GM18520 (cell line): Measurements from ENCODE around the gene VPS39.

ENCODE experiments used
- ATAC-seq: cut with Tn5 transposase; IDR thresholded peaks from one replicate; pipeline ENCODE4 v1.9.1; 2021; ENCODE audit not compliant: unreplicated experiment

VPS39 gene

DNA sequence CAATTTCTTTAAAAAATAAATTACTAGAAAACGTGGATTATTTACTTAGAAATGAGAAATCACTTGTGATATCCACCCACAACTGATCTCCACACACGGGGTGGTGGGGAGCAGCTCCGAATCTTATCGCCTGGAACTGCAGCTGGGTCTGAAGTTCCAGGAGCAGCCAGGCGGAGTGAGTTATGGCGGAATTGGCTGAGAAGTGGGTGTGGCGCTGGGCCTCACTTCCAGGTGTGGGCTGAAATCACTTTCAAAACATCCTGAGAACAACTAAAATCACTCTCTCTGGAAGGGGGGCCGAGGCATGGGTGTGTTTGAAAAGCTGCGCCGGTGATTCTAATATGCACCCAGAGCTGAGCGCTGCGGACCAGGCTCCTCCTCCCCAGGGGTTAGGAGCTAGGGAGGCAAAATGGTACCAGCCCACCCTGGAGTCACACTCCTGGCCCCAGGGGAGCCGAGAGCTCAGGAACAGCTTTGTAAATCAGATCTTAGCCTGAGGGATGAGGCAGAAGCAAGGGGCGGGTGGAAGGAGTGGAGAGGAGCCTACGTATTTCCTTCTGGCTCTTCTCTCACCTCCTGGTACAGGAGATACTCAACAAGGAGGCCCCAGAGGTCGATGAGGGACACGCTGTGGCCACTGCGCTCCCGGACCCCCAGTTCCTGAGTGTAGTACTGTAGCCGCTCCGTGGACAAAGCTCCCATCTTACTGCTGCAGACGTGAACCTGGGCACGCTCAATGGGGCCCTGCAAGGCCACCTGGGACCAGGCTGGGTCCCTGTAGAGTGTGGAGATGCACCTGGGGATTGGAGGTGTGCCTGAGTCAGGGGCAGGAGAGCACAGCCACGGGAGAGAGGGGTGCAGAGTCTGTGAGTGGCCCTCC is 61.3 kb downstream of the VPS39 start:
- no peak for ATAC-seq

GRCh38 chr15:42145546-42146455 is 62.3 kb downstream of the VPS39 start:
- no peak for ATAC-seq

GRCh38 chr15:42144841-42145375 is 63.2 kb downstream of the VPS39 start:
- ATAC-seq: no peak

DNA sequence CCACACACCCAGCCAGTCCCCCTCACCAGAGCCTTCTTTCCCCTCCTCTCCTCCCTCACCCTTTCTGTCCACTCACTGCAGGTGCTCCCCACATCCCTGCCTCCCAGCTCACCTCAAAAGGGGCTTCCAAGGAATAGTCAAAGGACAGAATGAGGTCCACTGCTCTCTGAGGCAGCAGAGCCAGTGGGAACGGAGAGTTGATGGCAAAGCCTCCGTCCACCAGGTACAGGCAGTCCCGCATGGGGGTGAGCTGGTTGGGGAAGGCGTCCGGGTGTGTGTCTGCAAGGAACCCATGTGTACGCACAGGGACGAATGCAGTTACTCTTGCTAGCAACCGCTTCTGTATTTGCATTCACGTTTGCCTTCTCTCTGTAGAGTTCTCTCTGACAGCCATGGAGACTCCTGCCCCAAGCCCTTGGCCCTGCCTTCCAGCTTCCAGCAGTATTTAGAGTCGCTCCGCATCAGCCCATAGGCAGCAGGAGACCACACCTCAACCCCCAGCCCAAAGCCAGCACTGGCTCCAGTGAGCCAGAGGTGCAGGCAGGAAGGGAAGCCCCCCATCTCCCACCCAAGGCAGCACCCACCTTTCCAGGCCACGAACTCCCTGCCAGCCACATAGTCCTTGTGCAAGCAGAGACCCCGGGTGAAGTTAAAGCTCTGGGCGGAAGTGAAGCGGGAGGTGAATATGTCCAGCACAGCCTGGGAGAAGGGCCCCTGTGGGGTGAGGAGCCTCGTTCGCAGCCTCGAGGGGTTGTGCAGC is 64.1 kb downstream of the VPS39 start:
- no peak for ATAC-seq

DNA sequence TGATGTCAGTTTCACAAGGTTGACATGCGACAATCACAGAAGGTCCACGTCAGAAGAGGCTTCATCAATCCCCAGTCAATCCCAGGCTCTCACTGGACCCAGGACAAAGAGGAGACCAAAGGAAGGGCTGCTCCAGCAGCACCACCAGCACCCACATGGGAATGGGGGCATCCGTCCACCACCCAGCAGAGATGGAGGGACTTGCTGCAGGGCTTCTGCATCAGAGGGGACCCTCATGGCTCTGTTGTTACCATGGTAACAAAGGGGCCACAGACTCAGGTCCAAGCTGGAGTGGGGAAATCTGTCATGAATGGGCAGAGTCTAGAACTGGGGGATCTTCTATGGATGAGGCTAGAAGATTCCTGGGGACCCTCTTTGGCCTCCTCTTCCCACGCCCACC is 64.7 kb downstream of the VPS39 start:
- ATAC-seq: no peak

- no peak for ATAC-seq
Observed at GRCh38 chr15:42141795-42142667, 66.1 kb downstream of the VPS39 start.

DNA sequence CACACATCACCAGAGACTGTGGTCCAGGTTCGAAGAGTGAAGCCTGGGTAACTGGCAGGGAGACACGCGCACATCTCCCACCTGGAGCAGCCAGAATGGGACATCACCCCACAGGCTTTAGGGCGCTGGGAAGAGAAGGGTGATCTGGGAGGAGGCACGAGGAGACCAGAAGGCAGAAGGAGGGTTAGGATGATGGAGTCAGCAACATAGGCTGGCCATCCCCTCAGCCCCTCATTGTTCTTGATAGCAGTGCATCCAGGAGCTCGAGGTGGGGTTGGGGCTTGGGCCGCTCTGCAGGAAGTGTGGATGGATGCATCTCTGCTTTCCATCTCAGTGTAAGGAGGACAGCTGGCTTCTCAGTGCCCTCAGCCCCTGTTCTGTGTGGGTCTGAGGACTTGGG is 66.9 kb downstream of the VPS39 start:
- ATAC-seq: no peak

- ATAC-seq: no peak
Observed at GRCh38 chr15:42140383-42141070, 67.6 kb downstream of the VPS39 start.

DNA sequence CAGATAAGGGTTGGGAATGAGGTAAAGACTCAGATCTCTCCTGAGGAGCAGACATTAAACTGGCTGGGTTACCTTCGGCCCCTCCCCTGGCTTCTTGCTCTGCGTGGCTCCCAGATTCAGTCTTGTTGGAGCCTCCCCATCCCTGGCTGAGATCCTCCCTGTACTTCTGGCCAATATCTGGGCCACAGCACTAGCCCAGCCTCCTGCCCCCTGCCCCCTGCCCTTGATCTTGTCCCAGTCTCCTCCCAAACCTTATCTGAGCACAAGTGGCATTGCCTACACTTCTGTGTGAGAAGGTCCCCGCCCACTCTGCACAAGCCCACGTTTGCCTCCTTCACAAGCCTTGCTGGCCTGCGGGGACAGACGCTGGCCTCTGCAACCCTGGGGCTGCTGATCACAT is 68.5 kb downstream of the VPS39 start:
- no peak for ATAC-seq

GRCh38 chr15:42138968-42139386 is 69.1 kb downstream of the VPS39 start:
- no peak for ATAC-seq

DNA sequence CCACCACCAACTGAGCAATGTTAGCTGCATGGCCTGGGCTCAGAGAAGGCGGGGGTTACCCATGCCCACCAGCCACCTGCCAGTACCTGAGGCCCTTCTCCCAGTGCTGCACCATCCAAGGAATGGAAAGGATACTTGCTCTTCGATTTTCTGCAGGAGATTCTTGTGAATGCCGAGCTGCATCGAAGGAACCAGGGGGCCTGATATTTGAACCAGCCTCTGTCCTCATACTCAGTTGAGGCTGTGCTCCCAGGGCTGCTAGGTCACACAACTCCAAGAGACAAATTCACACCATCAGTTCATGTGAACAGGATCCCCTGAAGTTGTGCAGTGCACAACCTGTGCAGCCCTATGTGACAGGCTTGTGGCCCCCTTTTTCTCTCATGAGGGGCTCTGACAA is 69.7 kb downstream of the VPS39 start:
- ATAC-seq: no peak

DNA sequence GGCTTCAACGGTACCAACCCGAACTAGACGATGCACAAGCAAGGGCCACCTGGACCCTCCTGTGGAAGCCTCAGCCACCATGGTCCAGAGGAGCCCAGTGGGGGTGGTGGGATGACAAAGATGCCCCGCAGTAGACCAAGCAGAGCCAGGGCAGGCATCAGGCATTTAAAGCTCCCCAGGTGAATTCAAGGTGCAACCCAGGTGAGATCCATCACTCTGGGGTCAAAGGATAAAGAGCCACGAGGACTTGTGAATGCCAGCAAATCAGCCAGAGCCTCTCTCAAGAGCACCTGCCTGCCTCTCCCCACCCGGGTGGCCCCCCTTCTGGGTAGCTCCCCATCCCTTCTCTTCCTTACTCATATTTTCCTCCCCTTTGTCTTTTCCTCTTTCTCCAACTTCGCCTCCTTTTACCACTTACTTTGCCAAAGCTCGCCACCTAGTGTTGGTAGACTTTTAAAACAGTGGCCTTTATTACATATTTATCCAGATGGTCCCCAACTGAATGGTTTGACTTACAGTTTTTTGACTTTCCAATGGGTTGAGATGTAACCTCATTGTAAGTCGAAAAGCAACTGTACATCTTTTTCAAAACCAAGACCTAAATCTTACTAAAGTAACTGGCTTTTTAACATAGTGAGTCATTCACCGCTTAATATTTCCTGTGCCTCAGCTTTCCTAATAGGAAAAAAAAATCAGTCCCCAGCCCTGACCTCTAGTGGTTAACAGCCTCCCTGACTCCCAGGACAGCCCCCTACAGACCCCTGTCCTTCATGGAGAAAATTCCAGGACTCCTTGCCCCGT is 70.4 kb downstream of the VPS39 start:
- ATAC-seq: no peak

DNA sequence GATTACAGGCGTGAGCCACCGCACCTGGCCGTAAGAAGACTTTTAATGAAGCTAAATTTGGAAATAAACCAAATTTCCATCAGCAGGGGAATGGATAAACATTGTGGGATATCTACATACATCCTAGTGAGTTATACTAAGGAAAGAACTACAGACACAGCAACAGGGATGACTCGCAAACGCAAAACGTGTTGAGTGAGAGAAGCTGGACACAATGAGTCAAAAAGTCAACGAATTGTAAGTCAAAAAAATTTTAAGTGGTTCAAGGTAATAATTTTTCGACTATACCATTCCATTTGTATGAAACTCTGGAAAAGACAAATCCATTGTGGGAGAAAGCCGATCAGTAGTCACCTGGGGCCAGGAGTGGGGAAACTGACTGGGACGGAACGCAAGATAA is 71.6 kb downstream of the VPS39 start:
- ATAC-seq: no peak

DNA sequence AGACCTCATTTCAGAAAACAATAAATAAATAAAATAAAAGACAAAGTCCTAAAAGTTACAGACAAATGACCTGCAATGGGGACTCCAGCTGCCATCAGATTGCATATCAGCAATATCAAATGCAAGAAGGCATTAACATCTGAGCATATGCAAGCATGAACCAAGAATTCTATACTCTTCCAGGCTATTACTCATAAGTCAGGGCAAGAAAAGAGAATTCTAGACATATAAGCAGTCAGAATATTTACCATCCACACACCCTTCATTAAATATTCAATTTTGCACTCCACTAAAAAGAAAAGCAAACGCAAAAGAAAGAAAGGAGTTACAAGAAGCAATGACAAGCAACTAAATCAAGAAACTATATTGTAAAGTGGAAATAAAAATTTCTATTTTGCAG is 72.8 kb downstream of the VPS39 start:
- ATAC-seq: no peak

- ATAC-seq: no peak
Observed at GRCh38 chr15:42134617-42135245, 73.4 kb downstream of the VPS39 start.

DNA sequence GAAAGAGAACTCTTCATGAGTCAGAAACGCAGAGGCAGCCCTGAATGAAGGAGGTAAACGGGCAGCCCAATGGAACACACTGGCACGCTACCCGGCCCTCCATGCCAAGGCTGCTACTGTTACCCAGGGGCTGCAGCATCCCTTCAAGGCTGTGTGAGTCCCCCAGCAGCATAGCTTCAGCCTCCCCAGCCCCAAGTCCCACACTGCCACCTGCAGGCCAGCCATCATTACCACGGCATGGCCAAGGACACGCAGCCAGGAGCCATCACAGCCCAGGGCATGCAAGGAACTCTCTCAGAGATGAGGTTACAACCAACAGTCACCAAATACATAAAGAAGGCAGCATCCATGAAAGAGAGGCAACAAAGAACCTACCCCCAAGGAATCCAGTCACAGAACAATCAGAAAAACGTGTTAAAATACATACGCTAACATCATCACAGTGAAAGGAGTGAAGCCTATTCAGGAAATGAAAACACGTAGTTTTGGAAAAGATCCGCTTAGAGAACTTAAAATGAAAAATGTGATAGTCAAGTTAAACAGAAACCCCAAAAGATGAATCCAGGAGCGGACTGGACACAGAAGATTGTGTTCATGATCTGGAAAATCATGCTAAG is 74.1 kb downstream of the VPS39 start:
- ATAC-seq: no peak

DNA sequence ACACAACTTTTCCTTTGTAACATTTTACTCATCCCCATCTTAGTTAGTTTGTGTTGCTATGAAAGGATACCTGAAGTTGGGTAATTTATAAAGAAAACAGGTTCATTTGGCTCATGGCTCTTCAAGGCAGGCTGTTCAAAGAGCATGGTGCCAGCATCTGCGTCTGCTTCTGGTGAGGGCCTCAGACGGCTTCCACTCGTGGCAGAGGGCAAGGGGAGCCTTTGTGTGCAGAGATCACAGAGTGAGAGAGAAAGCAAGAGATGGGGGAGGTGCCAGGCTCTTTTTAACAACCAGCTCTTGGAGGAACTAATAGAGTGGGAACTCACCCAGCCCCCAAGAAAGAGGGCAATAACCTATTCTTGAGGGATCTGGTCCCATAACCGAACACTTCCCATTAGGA is 74.7 kb downstream of the VPS39 start:
- ATAC-seq: no peak
